Breast epithelium (tissue), 4 donors: ENCODE measurements around the gene LNX1. TPM values are rescaled to one million over a fixed set of nuclear protein-coding genes. Genes with fewer than 3 reads are reported as not detected.

Source experiments
- DNase-seq, 2 donors: peaks; one replicate each; pipeline ENCODE4 v3.0.0-alpha.2; 2019; ENCODE audit warnings: low spot score in 2 of 2
- H3K27ac ChIP-seq, 2 donors: fragments of 200-600 bp; sonication (generic) in 1 of 2; one replicate each; pipeline ENCODE4 v1.5.1; 2016 to 2019; ENCODE audit warnings: mild to moderate bottlenecking in 1 of 2
- H3K27me3 ChIP-seq, 2 donors: fragments of 200-600 bp; sonication (generic) in 1 of 2; one replicate each; pipeline versions ENCODE4 v1.5.1 to v1.6.0; 2017 to 2019; ENCODE audit warnings: control low read depth in 1 of 2, mild to moderate bottlenecking in 1 of 2
- H3K36me3 ChIP-seq: fragments of 200-600 bp; one replicate; pipeline ENCODE4 v1.5.1; 2019
- H3K4me1 ChIP-seq, 2 donors: fragments of 200-600 bp; sonication (generic); one replicate each; pipeline ENCODE4 v1.5.1; 2016 to 2019; ENCODE audit warnings: control low read depth in 1 of 2
- H3K4me3 ChIP-seq, 3 donors: fragments of 200-600 bp; sonication (generic); 1 replicate in 2 of 3; 2 replicates in 1 of 3; pipeline ENCODE4 v1.5.1; 2016 to 2019; ENCODE audit warnings: mild to moderate bottlenecking in 3 of 3, moderate library complexity in 2 of 3
- H3K9me3 ChIP-seq, 2 donors: fragments of 200-600 bp; sonication (generic) in 1 of 2; one replicate each; pipeline ENCODE4 v1.5.1; 2016 to 2019; ENCODE audit warnings: control low read depth in 1 of 2
- POLR2A ChIP-seq: fragments of 450-650 bp; IDR thresholded peaks from one replicate; pipeline ENCODE4 v1.6.1; 2016; ENCODE audit warnings: antibody characterized with exemption, mild to moderate bottlenecking, moderate library complexity
- POLR2AphosphoS5 ChIP-seq, 3 donors: sonication (generic); formaldehyde crosslinking; IDR thresholded peaks; one replicate each; pipeline ENCODE4 v1.6.1; 2017; ENCODE audit warnings: antibody characterized with exemption in 3 of 3
- intact Hi-C: fragments of 100-400 bp; cut with DNase I; formaldehyde crosslinking; loops from one replicate; pipeline ENCODE4 v1.15.1; 2023; ENCODE audit warnings: low total_unique reads
- total RNA-seq, 3 donors: library from RNA; depleted of rRNA; stranded (reverse); fragments of >200 nt; gene quantifications; one replicate each; pipeline ENCODE4 v1.1.0, GENCODE V29; 2016
- TF ChIP-seq, protein P1 (sequence below), 3 donors: fragments of 450-650 bp; IDR thresholded peaks; one replicate each; pipeline ENCODE4 v1.5.1; 2016 to 2017; ENCODE audit warnings: antibody characterized with exemption in 3 of 3, mild to moderate bottlenecking in 3 of 3, moderate library complexity in 3 of 3

LNX1 gene
- total RNA-seq, 3 donors from 2014 or later = 19.7 to 22.6 (median 22.5) TPM

DNA sequence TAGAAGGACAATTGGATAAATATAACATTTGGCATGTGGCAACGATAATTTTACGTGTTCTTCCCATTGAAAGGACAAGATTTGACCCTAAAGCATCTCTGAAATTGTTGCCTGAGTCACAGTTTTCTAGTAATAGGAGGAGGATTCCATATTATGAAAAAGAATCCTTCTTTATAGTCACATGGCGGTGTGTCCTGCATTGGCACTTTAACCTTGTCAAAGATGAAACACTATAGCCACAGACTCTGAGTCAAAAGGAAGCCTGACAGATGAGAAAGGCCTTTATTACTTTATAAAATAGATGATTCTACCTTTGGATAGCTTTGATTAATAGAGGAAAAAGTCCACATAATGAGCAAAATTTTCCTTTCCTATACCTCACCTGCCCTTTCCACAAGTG, 11.5 kb downstream of the LNX1 start:
- Histone ChIP-seq H3K36me3 (no peaks in the 10 kb centered on the region), H3K4me3 (no peak overlapping the region), H3K27ac (no peak overlapping the region), H3K4me1 (no peaks in the 10 kb centered on the region), H3K9me3 (no peaks in the 10 kb centered on the region), H3K27me3 (no peaks in the 10 kb centered on the region)
- intact Hi-C loops = no loop called here
- DNase-seq = no peak
- TF ChIP-seq, protein P1, sequence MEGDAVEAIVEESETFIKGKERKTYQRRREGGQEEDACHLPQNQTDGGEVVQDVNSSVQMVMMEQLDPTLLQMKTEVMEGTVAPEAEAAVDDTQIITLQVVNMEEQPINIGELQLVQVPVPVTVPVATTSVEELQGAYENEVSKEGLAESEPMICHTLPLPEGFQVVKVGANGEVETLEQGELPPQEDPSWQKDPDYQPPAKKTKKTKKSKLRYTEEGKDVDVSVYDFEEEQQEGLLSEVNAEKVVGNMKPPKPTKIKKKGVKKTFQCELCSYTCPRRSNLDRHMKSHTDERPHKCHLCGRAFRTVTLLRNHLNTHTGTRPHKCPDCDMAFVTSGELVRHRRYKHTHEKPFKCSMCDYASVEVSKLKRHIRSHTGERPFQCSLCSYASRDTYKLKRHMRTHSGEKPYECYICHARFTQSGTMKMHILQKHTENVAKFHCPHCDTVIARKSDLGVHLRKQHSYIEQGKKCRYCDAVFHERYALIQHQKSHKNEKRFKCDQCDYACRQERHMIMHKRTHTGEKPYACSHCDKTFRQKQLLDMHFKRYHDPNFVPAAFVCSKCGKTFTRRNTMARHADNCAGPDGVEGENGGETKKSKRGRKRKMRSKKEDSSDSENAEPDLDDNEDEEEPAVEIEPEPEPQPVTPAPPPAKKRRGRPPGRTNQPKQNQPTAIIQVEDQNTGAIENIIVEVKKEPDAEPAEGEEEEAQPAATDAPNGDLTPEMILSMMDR (IDR thresholded peaks at IDR 0.05) = no peak
- TF ChIP-seq POLR2AphosphoS5 (IDR thresholded peaks at IDR 0.05) = no peak
- no peak for TF ChIP-seq POLR2A

DNA sequence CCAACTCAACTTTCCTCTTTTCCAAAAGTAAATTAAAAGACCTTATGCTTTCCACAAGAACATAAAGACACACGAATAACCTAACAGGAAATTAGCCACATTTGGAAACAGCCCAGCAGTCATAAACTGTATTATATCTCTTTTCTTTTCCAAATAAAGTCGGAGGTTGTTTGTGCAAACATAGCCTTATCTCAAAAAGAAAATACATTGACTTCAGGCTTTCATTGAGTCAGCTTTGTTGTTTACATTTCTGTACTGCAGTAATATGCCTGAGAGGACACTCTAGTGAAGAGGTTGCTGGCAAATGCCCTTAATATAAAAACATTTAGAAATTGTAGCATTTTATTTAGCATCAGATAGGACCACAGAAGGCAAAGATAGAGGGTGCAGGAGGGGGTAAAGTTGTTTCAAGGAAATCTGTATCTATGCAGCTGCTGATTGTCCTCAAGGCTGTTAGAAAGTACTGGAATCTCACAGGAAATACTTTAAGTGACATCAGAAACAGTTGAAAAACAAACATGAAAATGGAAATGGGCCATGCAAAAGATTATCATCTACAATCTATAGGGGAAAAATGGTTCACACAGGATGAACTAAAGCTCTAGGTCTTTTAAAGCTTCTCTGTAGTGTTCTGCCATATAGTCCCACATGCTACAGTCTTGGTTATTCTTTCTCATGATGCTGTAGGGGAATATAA, 14.5 kb downstream of the LNX1 start:
- no peaks in the 10 kb centered on the region for H3K36me3 ChIP-seq
- intact Hi-C loops = no loop called here
- no peak overlapping the region for H3K27ac ChIP-seq
- H3K27me3 ChIP-seq = no peaks in the 10 kb centered on the region
- DNase-seq = no peak
- TF ChIP-seq, protein P1 (IDR thresholded peaks at IDR 0.05) = no peak
- TF ChIP-seq POLR2A = no peak
- TF ChIP-seq POLR2AphosphoS5 (IDR thresholded peaks at IDR 0.05) = no peak
- no peaks in the 10 kb centered on the region for H3K4me1 ChIP-seq
- no peak overlapping the region for H3K4me3 ChIP-seq
- H3K9me3 ChIP-seq = no peaks in the 10 kb centered on the region

DNA sequence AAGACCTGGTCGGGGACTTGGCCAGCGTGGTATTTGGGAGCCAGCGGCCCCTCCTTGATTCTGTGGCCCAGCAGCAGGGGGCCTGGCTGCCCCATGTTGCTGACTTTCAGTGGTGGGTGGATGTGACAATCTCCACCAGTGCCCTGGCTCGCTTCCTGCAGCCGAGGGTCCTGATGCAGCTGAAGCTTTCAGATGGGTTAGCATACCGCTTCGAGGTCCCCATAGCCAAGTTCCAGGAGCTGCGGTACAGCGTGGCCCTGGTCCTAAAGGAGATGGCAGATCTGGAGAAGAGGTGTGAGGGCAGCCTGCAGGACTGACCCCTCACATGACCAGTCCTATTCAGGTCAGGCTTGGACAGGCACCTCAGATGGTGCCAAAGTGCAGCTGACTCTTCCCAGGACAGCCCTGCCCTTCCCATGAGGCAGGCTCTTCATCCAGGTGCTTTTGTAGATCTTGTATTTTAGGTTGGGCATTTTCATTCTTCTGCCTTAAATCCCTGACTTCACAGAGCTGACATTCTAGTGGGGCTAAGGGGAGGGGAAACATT, 15.1 kb downstream of the LNX1 start:
- no peak for TF ChIP-seq POLR2A
- no peak for TF ChIP-seq POLR2AphosphoS5 (IDR thresholded peaks at IDR 0.05)
- TF ChIP-seq, protein P1 (IDR thresholded peaks at IDR 0.05) = no peak
- H3K27me3 ChIP-seq = no peaks in the 10 kb centered on the region
- no peak overlapping the region for H3K27ac ChIP-seq
- DNase-seq = no peak
- H3K36me3 ChIP-seq = no peaks in the 10 kb centered on the region
- no peak overlapping the region for H3K4me3 ChIP-seq
- no peaks in the 10 kb centered on the region for H3K9me3 ChIP-seq
- intact Hi-C loops = no loop called here
- no peaks in the 10 kb centered on the region for H3K4me1 ChIP-seq

DNA sequence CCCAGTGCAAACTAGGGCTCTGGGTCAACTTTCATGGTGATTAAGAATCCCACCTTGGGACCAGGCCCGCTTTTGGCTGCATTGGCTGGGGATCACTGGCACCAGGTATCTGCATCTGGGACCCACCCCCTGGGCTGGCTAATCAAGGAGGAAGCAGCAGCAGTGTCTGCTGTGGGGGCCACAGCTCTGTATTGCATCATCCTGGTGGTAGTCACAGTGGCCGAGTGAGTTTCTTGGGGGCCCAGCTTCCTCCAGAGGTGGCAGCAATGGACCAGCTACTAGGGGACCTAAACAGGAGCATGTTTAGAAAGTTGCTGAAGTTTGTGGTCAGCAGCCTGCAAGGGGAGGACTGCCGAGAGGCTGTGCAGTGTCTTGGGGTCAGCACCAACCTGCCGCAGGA, 15.7 kb downstream of the LNX1 start:
- H3K9me3 ChIP-seq = no peaks in the 10 kb centered on the region
- no peak overlapping the region for H3K27ac ChIP-seq
- no peak overlapping the region for H3K4me3 ChIP-seq
- no peaks in the 10 kb centered on the region for H3K4me1 ChIP-seq
- intact Hi-C loops = no loop called here
- TF ChIP-seq POLR2A (no peak), POLR2AphosphoS5 (IDR thresholded peaks at IDR 0.05) (no peak)
- TF ChIP-seq, protein P1 (IDR thresholded peaks at IDR 0.05) = no peak
- H3K36me3 ChIP-seq = no peaks in the 10 kb centered on the region
- H3K27me3 ChIP-seq = no peaks in the 10 kb centered on the region
- no peak for DNase-seq

DNA sequence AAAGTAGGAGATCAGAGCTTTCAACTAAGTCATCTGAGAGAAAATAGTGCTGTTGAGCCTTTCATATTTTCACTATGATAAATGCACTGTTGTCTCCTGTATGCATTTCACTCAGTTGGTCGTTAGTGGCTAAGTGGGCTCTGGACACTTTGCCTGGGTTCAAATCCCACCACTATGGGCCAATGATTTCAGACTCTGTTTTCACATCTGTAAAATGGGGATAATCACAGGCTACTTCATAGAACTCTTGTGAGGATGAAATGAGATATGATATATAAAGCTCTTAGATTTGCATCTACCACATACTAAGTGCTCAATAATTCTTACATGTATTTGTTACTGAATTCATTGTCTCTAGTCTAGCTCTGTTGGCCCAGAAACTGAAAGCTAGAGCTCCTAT, 16.8 kb downstream of the LNX1 start:
- TF ChIP-seq, protein P1 (IDR thresholded peaks at IDR 0.05) = no peak
- TF ChIP-seq POLR2A (no peak), POLR2AphosphoS5 (IDR thresholded peaks at IDR 0.05) (no peak)
- Histone ChIP-seq H3K4me1 (no peaks in the 10 kb centered on the region), H3K36me3 (no peaks in the 10 kb centered on the region), H3K27ac (no peak overlapping the region), H3K4me3 (no peak overlapping the region), H3K9me3 (no peaks in the 10 kb centered on the region), H3K27me3 (no peaks in the 10 kb centered on the region)
- intact Hi-C loops = no loop called here
- no peak for DNase-seq
